RWPE1 (cell line): Measurements from ENCODE around the gene CENPB.

Source experiments
- CTCF ChIA-PET: fragments of 350-600 bp; sonication (Branson Sonifier 250); formaldehyde crosslinking; extraction: SDS; loops from one replicate; lab custom pipeline; 2021; lab: Yijun Ruan, JAX
- POLR2A ChIA-PET: fragments of 400-600 bp; formaldehyde crosslinking; extraction: SDS; loops from one replicate; lab custom pipeline; 2020; ENCODE audit warnings: antibody characterized with exemption; ENCODE audit not compliant: low non-redundant PET; lab: Yijun Ruan, JAX
- DNase-seq: peaks from one replicate; pipeline ENCODE4 v3.0.0; 2012; ENCODE audit warnings: low spot score
- H3K27ac ChIP-seq: fragments of 450-650 bp; 2 replicates; pipeline ENCODE4 v1.5.1; 2017
- TF ChIP-seq, protein P1 (sequence below): fragments of 450-650 bp; conservative IDR thresholded peaks from 2 replicates; pipeline ENCODE4 v1.5.1; 2017; ENCODE audit warnings: low read depth, mild to moderate bottlenecking

The CENPB gene

DNA sequence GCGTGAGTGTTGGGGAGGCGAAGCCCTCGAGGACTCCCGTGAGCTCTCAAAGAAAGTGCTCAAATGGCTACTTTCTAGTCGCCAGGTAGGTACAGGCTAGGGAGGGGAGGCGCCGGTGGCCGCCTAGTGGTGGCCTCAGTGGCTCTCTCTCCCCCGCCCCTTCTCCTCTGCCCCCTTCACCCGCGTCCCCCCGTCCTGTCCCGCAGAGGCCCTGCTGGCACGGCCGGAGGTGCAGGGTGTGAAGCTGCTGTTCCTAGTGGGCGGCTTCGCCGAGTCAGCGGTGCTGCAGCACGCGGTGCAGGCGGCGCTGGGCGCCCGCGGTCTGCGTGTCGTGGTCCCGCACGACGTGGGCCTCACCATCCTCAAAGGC lies 35.2 kb downstream of the CENPB start:
- ChIA-PET POLR2A (no interaction called here), CTCF (interaction anchor here (0.7 to 1.2 kb wide), 5 partner anchors 9 to 103 kb away, joined by 3 to 6 read pairs (median 5); partner anchors contain the start of gene ADISSP)
- H3K27ac ChIP-seq = no peak overlapping the region
- DNase-seq = no peak
- TF ChIP-seq, protein P1, sequence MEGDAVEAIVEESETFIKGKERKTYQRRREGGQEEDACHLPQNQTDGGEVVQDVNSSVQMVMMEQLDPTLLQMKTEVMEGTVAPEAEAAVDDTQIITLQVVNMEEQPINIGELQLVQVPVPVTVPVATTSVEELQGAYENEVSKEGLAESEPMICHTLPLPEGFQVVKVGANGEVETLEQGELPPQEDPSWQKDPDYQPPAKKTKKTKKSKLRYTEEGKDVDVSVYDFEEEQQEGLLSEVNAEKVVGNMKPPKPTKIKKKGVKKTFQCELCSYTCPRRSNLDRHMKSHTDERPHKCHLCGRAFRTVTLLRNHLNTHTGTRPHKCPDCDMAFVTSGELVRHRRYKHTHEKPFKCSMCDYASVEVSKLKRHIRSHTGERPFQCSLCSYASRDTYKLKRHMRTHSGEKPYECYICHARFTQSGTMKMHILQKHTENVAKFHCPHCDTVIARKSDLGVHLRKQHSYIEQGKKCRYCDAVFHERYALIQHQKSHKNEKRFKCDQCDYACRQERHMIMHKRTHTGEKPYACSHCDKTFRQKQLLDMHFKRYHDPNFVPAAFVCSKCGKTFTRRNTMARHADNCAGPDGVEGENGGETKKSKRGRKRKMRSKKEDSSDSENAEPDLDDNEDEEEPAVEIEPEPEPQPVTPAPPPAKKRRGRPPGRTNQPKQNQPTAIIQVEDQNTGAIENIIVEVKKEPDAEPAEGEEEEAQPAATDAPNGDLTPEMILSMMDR = no peak

DNA sequence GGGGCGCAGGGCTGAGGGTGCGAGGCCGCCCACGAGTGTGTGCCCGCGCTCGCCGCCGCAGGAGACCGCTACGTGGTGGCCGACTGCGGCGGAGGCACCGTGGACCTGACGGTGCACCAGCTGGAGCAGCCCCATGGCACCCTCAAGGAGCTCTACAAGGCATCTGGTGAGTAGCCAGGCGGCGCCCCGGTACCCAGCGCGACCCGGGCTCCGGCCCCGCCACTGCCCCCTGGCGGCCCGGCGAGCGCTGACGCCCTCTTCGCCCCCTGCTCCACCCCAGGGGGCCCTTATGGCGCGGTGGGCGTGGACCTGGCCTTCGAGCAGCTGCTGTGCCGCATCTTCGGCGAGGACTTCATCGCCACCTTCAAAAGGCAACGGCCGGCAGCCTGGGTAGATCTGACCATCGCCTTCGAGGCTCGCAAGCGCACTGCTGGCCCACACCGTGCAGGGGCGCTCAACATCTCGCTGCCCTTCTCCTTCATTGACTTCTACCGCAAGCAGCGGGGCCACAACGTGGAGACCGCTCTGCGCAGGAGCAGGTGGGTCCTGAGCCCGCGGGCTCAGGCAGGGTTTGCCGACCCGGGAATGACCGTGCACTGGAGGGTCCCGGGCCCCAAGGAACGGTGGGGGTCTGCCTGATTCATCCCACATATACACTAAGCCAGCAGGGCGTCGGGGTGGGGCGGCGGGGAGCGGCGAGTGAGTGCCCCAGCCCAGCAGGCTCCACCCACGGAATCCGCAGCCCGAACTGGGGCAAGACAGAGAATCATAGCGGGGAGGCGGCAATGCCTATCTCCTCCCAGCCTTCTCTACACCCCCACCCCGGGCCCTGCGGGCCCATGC lies 36.6 kb downstream of the CENPB start:
- H3K27ac ChIP-seq = no peak overlapping the region
- CTCF ChIA-PET = interaction anchor here (0.6 to 2.0 kb wide), 8 partner anchors 9 to 272 kb away, joined by 3 to 11 read pairs (median 4); partner anchors contain the start of genes ADISSP and AP5S1
- peak; percentile 61 for DNase-seq
- TF ChIP-seq, protein P1 = peak; percentile 81
- POLR2A ChIA-PET = no interaction called here

DNA sequence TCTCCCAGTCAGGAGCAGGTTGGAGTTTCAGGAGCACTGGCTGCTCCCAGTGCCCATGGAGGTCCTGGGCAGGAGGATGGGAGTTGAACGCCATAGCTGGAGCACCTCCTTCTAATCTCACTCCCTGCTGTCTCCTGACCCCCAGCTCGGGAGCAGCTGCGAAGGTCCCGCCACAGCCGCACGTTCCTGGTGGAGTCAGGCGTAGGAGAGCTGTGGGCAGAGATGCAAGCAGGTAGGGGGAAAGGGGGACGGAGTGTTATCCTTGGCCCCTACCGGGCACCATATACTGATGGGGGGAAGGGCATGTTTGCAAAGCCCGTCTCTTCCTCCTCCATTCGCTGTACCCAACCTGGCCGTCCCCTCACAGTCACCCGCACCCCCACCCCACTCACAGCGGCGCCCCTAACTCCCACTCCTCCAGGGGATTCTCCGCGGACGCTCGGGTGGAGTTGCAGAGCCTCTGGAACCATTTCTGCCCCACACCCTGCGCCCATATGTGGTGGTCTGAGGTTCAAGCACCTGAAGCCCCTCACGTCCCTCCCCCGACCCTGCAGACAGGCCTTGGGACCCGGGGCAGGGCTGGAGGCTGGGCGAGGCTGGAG lies 37.4 kb downstream of the CENPB start:
- TF ChIP-seq, protein P1 = no peak
- no peak overlapping the region for H3K27ac ChIP-seq
- ChIA-PET CTCF (interaction anchor here (0.6 to 2.0 kb wide), 7 partner anchors 10 to 72 kb away, joined by 3 to 11 read pairs (median 4); partner anchors contain the start of genes ADISSP and AP5S1), POLR2A (no interaction called here)
- no peak for DNase-seq

DNA sequence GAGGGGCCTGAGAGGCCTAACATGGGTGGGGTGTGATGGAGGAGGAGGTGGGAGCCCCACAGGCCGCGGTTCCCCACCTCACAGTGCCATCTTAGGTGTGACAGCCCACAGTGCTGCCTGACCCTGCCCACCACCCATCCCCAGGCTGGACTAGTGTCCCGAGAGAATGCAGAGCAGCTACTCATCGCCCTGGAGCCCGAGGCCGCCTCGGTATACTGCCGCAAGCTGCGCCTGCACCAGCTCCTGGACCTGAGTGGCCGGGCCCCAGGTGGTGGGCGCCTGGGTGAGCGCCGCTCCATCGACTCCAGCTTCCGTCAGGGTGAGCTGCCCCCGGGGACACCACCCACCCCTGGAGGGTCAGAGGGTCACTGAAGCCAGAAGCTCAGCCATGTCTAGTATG lies 38.5 kb downstream of the CENPB start:
- no peak overlapping the region for H3K27ac ChIP-seq
- ChIA-PET POLR2A (interaction anchor here (0.7 kb wide), 1 partner anchor 19 kb away, joined by 3 read pairs; the partner anchor contains the start of gene ADISSP), CTCF (interaction anchor here (0.7 to 2.0 kb wide), 3 partner anchors 38 to 71 kb away, joined by 4 to 11 read pairs (median 5); no protein-coding TSS in a partner anchor)
- TF ChIP-seq, protein P1 = no peak
- no peak for DNase-seq

DNA sequence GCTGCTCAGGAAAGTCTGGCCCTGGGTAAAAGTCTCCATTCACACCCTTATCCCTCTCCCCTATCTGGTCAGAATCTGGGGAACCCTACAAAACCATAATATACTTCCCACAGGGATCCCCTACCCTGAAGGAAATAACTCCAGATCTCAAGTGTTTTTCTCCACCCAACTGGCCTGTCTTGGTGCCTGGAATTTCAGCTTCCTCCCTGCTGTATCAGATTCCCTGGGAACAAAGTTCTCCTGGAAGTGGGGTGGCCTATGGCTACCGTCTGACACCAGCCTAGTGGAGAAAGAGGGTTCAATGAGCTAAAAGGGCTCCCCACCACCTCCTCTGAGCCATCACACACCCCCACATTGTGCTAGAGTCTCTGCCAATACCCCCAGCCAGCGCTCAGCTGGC lies 39.1 kb downstream of the CENPB start:
- TF ChIP-seq, protein P1 = no peak
- POLR2A ChIA-PET = interaction anchor here (0.7 kb wide), 1 partner anchor 20 kb away, joined by 3 read pairs; the partner anchor contains the start of gene ADISSP
- H3K27ac ChIP-seq = no peak overlapping the region
- no peak for DNase-seq
- CTCF ChIA-PET = interaction anchor here (0.7 to 1.9 kb wide), 3 partner anchors 37 to 71 kb away, joined by 3 to 5 read pairs (median 4); partner anchors contain the start of gene CENPB

DNA sequence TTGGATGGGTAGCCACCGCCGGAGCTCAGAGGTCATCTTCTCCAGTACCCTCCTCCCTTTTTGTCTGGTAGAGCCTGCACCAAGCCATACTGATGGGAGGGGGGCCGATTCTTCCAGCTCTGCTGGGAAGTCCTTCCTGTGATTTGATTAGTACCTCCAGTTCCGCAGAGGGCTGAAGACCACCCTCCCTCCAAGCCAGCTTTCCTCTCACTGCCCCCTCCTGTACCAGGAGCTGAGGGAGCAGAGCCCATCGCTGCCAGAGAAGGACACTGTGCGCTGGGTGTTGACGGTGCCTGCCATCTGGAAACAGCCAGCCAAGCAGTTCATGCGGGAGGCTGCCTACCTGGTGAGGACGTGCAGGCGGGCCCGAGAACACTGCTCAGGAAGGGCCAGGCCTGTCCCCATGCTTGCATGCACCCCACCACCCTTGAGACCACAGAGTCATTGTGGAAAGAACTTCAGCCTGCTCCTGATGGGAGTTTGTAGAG lies 40.8 kb downstream of the CENPB start:
- POLR2A ChIA-PET = no interaction called here
- CTCF ChIA-PET = interaction anchor here (0.6 to 1.8 kb wide), 3 partner anchors 9 to 76 kb away, joined by 3 to 9 read pairs (median 3); no protein-coding TSS in a partner anchor
- peak overlapping the region; percentile 34 for H3K27ac ChIP-seq
- TF ChIP-seq, protein P1 = no peak
- no peak for DNase-seq
